ENCODE data around the gene CIROP. TPM values are rescaled to one million over a fixed set of nuclear protein-coding genes. Genes with fewer than 3 reads are reported as not detected.
A peak's percentile ranks its signal among the peaks of the same experiment; 100 is the strongest.

CIROP gene
- total and polyA plus RNA-seq, 4 donors = not detected

DNA sequence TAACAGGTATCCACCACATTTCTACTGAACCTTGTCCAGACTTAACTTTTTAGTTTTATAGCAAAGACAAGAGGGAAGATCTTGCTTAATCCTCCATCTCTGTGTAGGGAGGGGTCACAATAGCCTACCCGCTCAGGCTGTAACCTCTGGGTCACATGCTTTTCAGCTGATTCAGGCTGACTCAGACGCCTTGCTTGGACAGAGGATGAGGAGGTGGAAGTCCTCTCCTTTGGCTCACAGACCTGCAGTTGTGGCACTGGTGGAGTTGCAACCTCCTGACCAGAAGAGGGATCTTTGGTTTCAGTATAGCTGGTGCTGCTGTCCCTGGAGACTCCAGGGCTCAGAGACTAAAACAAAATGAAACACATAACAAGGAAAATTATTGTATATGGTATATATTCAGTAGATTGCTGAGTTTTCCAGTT lies 26.1 kb downstream of the CIROP start:
- Histone ChIP-seq H3K4me3 (ENCODE audit: low read depth in 1 of 3, low read length in 3 of 3) (no peak overlapping the region), H3K36me3 (ENCODE audit: control insufficient read depth in 4 of 4, insufficient read depth in 3 of 4, low read depth in 1 of 4, low read length in 3 of 4) (peaks cover 8 to 78% (median 65%) of the 10 kb centered on the region in 4 donors), H3K27ac (ENCODE audit: low read depth in 1 of 2, low read length in 2 of 2) (peak overlapping the region in 1 of 2 donors; percentile 26), H3K9ac (ENCODE audit: low read depth in 1 of 2, low read length in 2 of 2) (no peak overlapping the region), H3K4me1 (ENCODE audit: control insufficient read depth in 4 of 4, insufficient read depth in 4 of 4, low read length in 3 of 4) (no peaks in the 10 kb centered on the region), H3K27me3 (ENCODE audit: control insufficient read depth in 4 of 4, insufficient read depth in 4 of 4, low read length in 3 of 4) (no peaks in the 10 kb centered on the region), H3K9me3 (ENCODE audit: control insufficient read depth in 4 of 4, low read length in 3 of 4) (no peaks in the 10 kb centered on the region)
- DNase-seq (ENCODE audit: low spot score) = no peak
- TF ChIP-seq SP1 (IDR thresholded peaks at IDR 0.05) (no peak), HNF4A (conservative IDR thresholded peaks at IDR 0.05) (peak in 1 of 2 donors; percentile 60), GABPA (IDR thresholded peaks at IDR 0.05 in 1 of 2, conservative IDR thresholded peaks at IDR 0.05 in 1 of 2) (no peak), JUND (IDR thresholded peaks at IDR 0.05) (peak in 1 of 2 donors; percentile 60), RAD21 (IDR thresholded peaks at IDR 0.05) (no peak), YY1 (IDR thresholded peaks at IDR 0.05) (peak; percentile 20), RXRA (IDR thresholded peaks at IDR 0.05) (peak in 1 of 2 donors; percentile 72), NR2F2 (IDR thresholded peaks at IDR 0.05) (peak; percentile 48), FOXA2 (IDR thresholded peaks at IDR 0.05) (no peak), EGR1 (IDR thresholded peaks at IDR 0.05; ENCODE audit: low read depth in 2 of 2) (no peak)
- TF ChIP-seq, protein P1, sequence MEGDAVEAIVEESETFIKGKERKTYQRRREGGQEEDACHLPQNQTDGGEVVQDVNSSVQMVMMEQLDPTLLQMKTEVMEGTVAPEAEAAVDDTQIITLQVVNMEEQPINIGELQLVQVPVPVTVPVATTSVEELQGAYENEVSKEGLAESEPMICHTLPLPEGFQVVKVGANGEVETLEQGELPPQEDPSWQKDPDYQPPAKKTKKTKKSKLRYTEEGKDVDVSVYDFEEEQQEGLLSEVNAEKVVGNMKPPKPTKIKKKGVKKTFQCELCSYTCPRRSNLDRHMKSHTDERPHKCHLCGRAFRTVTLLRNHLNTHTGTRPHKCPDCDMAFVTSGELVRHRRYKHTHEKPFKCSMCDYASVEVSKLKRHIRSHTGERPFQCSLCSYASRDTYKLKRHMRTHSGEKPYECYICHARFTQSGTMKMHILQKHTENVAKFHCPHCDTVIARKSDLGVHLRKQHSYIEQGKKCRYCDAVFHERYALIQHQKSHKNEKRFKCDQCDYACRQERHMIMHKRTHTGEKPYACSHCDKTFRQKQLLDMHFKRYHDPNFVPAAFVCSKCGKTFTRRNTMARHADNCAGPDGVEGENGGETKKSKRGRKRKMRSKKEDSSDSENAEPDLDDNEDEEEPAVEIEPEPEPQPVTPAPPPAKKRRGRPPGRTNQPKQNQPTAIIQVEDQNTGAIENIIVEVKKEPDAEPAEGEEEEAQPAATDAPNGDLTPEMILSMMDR (IDR thresholded peaks at IDR 0.05; ENCODE audit: low read depth, low read length, missing input control) = no peak
- TF ChIP-seq, protein P2, sequence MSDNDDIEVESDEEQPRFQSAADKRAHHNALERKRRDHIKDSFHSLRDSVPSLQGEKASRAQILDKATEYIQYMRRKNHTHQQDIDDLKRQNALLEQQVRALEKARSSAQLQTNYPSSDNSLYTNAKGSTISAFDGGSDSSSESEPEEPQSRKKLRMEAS (IDR thresholded peaks at IDR 0.05) = no peak
- 26% methylated on average over 2 of the region's 2 CpGs for WGBS

DNA sequence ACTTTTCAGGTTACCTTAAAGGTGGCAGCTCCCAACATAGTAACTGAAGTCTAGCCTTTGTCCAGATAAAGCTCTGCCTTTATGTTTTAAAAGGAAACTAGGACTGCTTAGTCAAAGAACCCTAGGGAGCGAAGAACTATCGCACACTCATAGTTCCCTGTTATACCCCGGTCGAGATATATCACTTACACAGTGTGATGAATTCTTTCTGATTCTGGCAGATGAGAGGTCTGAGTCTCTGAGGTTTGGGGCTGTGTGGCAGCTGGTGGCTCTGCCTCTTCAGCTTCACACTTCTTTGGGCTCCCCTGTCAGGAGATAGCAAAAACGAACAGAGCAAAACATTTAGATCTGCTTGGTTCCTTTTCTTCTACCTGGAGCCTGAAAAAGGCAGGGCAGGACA lies 26.8 kb downstream of the CIROP start:
- DNase-seq (ENCODE audit: low spot score) = no peak
- TF ChIP-seq YY1 (IDR thresholded peaks at IDR 0.05) = no peak
- TF ChIP-seq FOXA1 (IDR thresholded peaks at IDR 0.05) = no peak
- no peak for TF ChIP-seq EGR1 (IDR thresholded peaks at IDR 0.05; ENCODE audit: low read depth in 2 of 2)
- TF ChIP-seq, protein P3, sequence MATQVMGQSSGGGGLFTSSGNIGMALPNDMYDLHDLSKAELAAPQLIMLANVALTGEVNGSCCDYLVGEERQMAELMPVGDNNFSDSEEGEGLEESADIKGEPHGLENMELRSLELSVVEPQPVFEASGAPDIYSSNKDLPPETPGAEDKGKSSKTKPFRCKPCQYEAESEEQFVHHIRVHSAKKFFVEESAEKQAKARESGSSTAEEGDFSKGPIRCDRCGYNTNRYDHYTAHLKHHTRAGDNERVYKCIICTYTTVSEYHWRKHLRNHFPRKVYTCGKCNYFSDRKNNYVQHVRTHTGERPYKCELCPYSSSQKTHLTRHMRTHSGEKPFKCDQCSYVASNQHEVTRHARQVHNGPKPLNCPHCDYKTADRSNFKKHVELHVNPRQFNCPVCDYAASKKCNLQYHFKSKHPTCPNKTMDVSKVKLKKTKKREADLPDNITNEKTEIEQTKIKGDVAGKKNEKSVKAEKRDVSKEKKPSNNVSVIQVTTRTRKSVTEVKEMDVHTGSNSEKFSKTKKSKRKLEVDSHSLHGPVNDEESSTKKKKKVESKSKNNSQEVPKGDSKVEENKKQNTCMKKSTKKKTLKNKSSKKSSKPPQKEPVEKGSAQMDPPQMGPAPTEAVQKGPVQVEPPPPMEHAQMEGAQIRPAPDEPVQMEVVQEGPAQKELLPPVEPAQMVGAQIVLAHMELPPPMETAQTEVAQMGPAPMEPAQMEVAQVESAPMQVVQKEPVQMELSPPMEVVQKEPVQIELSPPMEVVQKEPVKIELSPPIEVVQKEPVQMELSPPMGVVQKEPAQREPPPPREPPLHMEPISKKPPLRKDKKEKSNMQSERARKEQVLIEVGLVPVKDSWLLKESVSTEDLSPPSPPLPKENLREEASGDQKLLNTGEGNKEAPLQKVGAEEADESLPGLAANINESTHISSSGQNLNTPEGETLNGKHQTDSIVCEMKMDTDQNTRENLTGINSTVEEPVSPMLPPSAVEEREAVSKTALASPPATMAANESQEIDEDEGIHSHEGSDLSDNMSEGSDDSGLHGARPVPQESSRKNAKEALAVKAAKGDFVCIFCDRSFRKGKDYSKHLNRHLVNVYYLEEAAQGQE (IDR thresholded peaks at IDR 0.05) = no peak
- no peak for TF ChIP-seq NR2F2 (IDR thresholded peaks at IDR 0.05)
- TF ChIP-seq HNF4G (IDR thresholded peaks at IDR 0.05) = no peak
- no peak for TF ChIP-seq FOXA2 (IDR thresholded peaks at IDR 0.05)
- TF ChIP-seq, protein P4, sequence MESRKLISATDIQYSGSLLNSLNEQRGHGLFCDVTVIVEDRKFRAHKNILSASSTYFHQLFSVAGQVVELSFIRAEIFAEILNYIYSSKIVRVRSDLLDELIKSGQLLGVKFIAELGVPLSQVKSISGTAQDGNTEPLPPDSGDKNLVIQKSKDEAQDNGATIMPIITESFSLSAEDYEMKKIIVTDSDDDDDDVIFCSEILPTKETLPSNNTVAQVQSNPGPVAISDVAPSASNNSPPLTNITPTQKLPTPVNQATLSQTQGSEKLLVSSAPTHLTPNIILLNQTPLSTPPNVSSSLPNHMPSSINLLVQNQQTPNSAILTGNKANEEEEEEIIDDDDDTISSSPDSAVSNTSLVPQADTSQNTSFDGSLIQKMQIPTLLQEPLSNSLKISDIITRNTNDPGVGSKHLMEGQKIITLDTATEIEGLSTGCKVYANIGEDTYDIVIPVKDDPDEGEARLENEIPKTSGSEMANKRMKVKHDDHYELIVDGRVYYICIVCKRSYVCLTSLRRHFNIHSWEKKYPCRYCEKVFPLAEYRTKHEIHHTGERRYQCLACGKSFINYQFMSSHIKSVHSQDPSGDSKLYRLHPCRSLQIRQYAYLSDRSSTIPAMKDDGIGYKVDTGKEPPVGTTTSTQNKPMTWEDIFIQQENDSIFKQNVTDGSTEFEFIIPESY (IDR thresholded peaks at IDR 0.05) = no peak
- no peak for TF ChIP-seq JUND (IDR thresholded peaks at IDR 0.05)
- no peak for TF ChIP-seq SP1 (IDR thresholded peaks at IDR 0.05)
- TF ChIP-seq TAF1 (conservative IDR thresholded peaks at IDR 0.05) = no peak
- TF ChIP-seq GABPA (IDR thresholded peaks at IDR 0.05 in 1 of 2, conservative IDR thresholded peaks at IDR 0.05 in 1 of 2) = no peak
- TF ChIP-seq, protein P5, sequence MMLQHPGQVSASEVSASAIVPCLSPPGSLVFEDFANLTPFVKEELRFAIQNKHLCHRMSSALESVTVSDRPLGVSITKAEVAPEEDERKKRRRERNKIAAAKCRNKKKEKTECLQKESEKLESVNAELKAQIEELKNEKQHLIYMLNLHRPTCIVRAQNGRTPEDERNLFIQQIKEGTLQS (IDR thresholded peaks at IDR 0.05) = no peak
- no peak for TF ChIP-seq RXRA (IDR thresholded peaks at IDR 0.05)
- Histone ChIP-seq H3K9me3 (ENCODE audit: control insufficient read depth in 4 of 4, low read length in 3 of 4) (no peaks in the 10 kb centered on the region), H3K4me1 (ENCODE audit: control insufficient read depth in 4 of 4, insufficient read depth in 4 of 4, low read length in 3 of 4) (peaks cover 0 to under 1% (median 0%) of the 10 kb centered on the region in 4 donors), H3K4me3 (ENCODE audit: low read depth in 1 of 3, low read length in 3 of 3) (no peak overlapping the region), H3K27ac (ENCODE audit: low read depth in 1 of 2, low read length in 2 of 2) (peak overlapping the region in 1 of 2 donors; percentile 26), H3K9ac (ENCODE audit: low read depth in 1 of 2, low read length in 2 of 2) (no peak overlapping the region), H3K36me3 (ENCODE audit: control insufficient read depth in 4 of 4, insufficient read depth in 3 of 4, low read depth in 1 of 4, low read length in 3 of 4) (peaks cover 8 to 74% (median 64%) of the 10 kb centered on the region in 4 donors), H3K27me3 (ENCODE audit: control insufficient read depth in 4 of 4, insufficient read depth in 4 of 4, low read length in 3 of 4) (no peaks in the 10 kb centered on the region)
- WGBS = 82% methylated on average over 5 of the region's 5 CpGs
